H1 (cell line): ENCODE data around the gene HMGXB3. TPM values are rescaled to one million over a fixed set of nuclear protein-coding genes. Genes with fewer than 3 reads are reported as not detected.

Source experiments
- CTCF ChIA-PET: fragments of 300-600 bp; sonication (Branson Sonifier 250); formaldehyde crosslinking; loops from one replicate; lab custom pipeline; 2021; ENCODE audit not compliant: partially characterized antibody; lab: Charles Lee
- POLR2A ChIA-PET: fragments of 300-600 bp; sonication (Branson Sonifier 250); formaldehyde crosslinking; loops from one replicate; lab custom pipeline; 2021; ENCODE audit warnings: inconsistent platforms; ENCODE audit not compliant: partially characterized antibody; lab: Charles Lee
- DNase-seq, 2 experiments: peaks; one replicate each; pipeline versions ENCODE4 v3.0.0 to v3.0.0-alpha.2; 2010 to 2022; ENCODE audit warnings: low spot score in 2 of 2, low read depth in 1 of 2, mixed read lengths in 1 of 2
- FAIRE-seq: peaks from 2 replicates; lab custom pipeline; 2011; peaks lifted over from hg19 to GRCh38; lab: Jason Lieb, UNC
- H2AFZ ChIP-seq: 2 replicates; pipeline ENCODE4 v1.8.1; 2012; ENCODE audit warnings: low read length, inconsistent platforms
- H2AK5ac ChIP-seq: 2 replicates; pipeline ENCODE4 v1.6.1; 2013; ENCODE audit warnings: low read depth, low read length
- H2BK120ac ChIP-seq: replicated peaks from 2 replicates; pipeline ENCODE3; 2013; ENCODE audit warnings: low read depth, low read length, inconsistent platforms
- H2BK12ac ChIP-seq: 2 replicates; pipeline ENCODE4 v1.6.1; 2013; ENCODE audit warnings: low read depth, low read length
- H2BK15ac ChIP-seq: 2 replicates; pipeline ENCODE4 v1.6.1; 2013; ENCODE audit warnings: low read length
- H2BK20ac ChIP-seq: 2 replicates; pipeline ENCODE4 v1.6.1; 2013; ENCODE audit warnings: low read length
- H2BK5ac ChIP-seq: 2 replicates; pipeline ENCODE4 v1.6.1; 2013; ENCODE audit warnings: low read depth, low read length
- H3K14ac ChIP-seq: 2 replicates; pipeline ENCODE4 v1.6.1; 2013; ENCODE audit warnings: inconsistent platforms; ENCODE audit not compliant: insufficient read length
- H3K18ac ChIP-seq: 2 replicates; pipeline ENCODE4 v1.6.1; 2013; ENCODE audit warnings: low read length; ENCODE audit errors: extremely low read depth
- H3K23ac ChIP-seq: 2 replicates; pipeline ENCODE4 v1.6.1; 2013; ENCODE audit warnings: inconsistent platforms; ENCODE audit not compliant: insufficient read length
- H3K23me2 ChIP-seq: 2 replicates; pipeline ENCODE4 v1.6.1; 2013; ENCODE audit warnings: low read depth, low read length
- H3K27ac ChIP-seq: 2 replicates; pipeline ENCODE4 v1.6.1; 2011; ENCODE audit warnings: low read depth, low read length, inconsistent platforms
- H3K27me3 ChIP-seq, 4 experiments: replicated peaks in 1 of 4; 1 replicate in 1 of 4; 2 replicates in 3 of 4; pipeline versions ENCODE4 v1.6.1 to v1.8.1; 2011 to 2013; ENCODE audit warnings: low read length in 3 of 4, mild to moderate bottlenecking in 3 of 4, inconsistent platforms in 2 of 4, mixed read lengths in 2 of 4, moderate library complexity in 1 of 4; ENCODE audit not compliant: control insufficient read depth in 3 of 4, insufficient read depth in 3 of 4; ENCODE audit errors: extremely low read depth in 1 of 4
- H3K36me3 ChIP-seq, 4 experiments: 2 replicates each; pipeline versions ENCODE4 v1.6.1 to v1.8.1; 2011 to 2013; ENCODE audit warnings: mild to moderate bottlenecking in 4 of 4, low read length in 3 of 4, moderate library complexity in 2 of 4, control low read depth in 1 of 4, inconsistent platforms in 1 of 4; ENCODE audit not compliant: insufficient read depth in 4 of 4, control insufficient read depth in 2 of 4
- H3K4ac ChIP-seq: replicated peaks from 2 replicates; pipeline ENCODE3; 2013; ENCODE audit warnings: low read length, low read depth, mixed read lengths, inconsistent platforms; ENCODE audit not compliant: insufficient read length
- H3K4me1 ChIP-seq, 4 experiments: replicated peaks in 1 of 4; 1 replicate in 1 of 4; 2 replicates in 3 of 4; pipeline versions ENCODE4 v1.6.1 to v1.8.1; 2011 to 2013; ENCODE audit warnings: low read length in 3 of 4, inconsistent platforms in 2 of 4, mixed read lengths in 1 of 4; ENCODE audit not compliant: insufficient read depth in 4 of 4, control insufficient read depth in 3 of 4
- H3K4me2 ChIP-seq, 2 experiments: 2 replicates each; pipeline versions ENCODE4 v1.6.1 to v1.8.1; 2011 to 2013; ENCODE audit warnings: low read depth in 2 of 2, low read length in 2 of 2, control low read depth in 1 of 2, inconsistent platforms in 1 of 2, mild to moderate bottlenecking in 1 of 2; ENCODE audit not compliant: insufficient read depth in 1 of 2
- H3K4me3 ChIP-seq, 4 experiments: fragments of 200-600, 300-600 bp in 1 of 4; sonication (generic), shearing (Covaris generic), sonication (Bioruptor Twin) in 1 of 4; 2 replicates each; pipeline versions ENCODE4 v1.5.1 to v1.8.1; 2011 to 2016; ENCODE audit warnings: low read length in 4 of 4, low read depth in 3 of 4, control low read depth in 2 of 4, inconsistent platforms in 2 of 4, mild to moderate bottlenecking in 2 of 4, mixed read lengths in 1 of 4, moderate library complexity in 1 of 4; ENCODE audit not compliant: insufficient read depth in 2 of 4; ENCODE audit errors: extremely low read depth in 1 of 4
- H3K56ac ChIP-seq: replicated peaks from 2 replicates; pipeline ENCODE3; 2013; ENCODE audit warnings: low read depth, mild to moderate bottlenecking, mixed read lengths, low read length, inconsistent platforms; ENCODE audit not compliant: insufficient read length
- H3K79me1 ChIP-seq: 2 replicates; pipeline ENCODE4 v1.6.1; 2013; ENCODE audit warnings: low read depth, low read length, control low read depth
- H3K79me2 ChIP-seq, 2 experiments: 2 replicates each; pipeline versions ENCODE4 v1.6.1 to v1.8.1; 2012 to 2013; ENCODE audit warnings: low read length in 2 of 2, mild to moderate bottlenecking in 2 of 2, inconsistent platforms in 1 of 2; ENCODE audit not compliant: insufficient read depth in 2 of 2, control insufficient read depth in 1 of 2
- H3K9ac ChIP-seq, 4 experiments: replicated peaks in 1 of 4; 1 replicate in 1 of 4; 2 replicates in 3 of 4; pipeline versions ENCODE4 v1.6.1 to v1.8.1; 2011 to 2013; ENCODE audit warnings: low read depth in 3 of 4, low read length in 3 of 4, control low read depth in 2 of 4, mild to moderate bottlenecking in 2 of 4, moderate library complexity in 2 of 4, inconsistent platforms in 1 of 4; ENCODE audit errors: extremely low read depth in 1 of 4
- H3K9me3 ChIP-seq, 2 experiments: 2 replicates each; pipeline versions ENCODE4 v1.6.1 to v1.8.1; 2012 to 2013; ENCODE audit warnings: mild to moderate bottlenecking in 2 of 2, moderate library complexity in 2 of 2, control low read depth in 1 of 2, inconsistent platforms in 1 of 2, low read depth in 1 of 2, low read length in 1 of 2, mixed read lengths in 1 of 2; ENCODE audit not compliant: insufficient read depth in 2 of 2
- H4K20me1 ChIP-seq, 2 experiments: replicated peaks in 1 of 2; 2 replicates each; pipeline versions ENCODE3 to v1.8.1; 2011 to 2013; ENCODE audit warnings: inconsistent platforms in 2 of 2, low read length in 2 of 2, mild to moderate bottlenecking in 1 of 2; ENCODE audit not compliant: insufficient read depth in 2 of 2, control insufficient read depth in 1 of 2
- H4K5ac ChIP-seq: 2 replicates; pipeline ENCODE4 v1.6.1; 2013; ENCODE audit warnings: low read length, low read depth, mixed read lengths, inconsistent platforms; ENCODE audit not compliant: insufficient read length
- H4K8ac ChIP-seq: 2 replicates; pipeline ENCODE4 v1.8.0; 2013; ENCODE audit warnings: mild to moderate bottlenecking, moderate library complexity, low read length, inconsistent platforms; ENCODE audit not compliant: insufficient read depth; ENCODE audit errors: extremely low read depth
- H4K91ac ChIP-seq: replicated peaks from 2 replicates; pipeline ENCODE3; 2013; ENCODE audit warnings: low read length, mixed read lengths, inconsistent platforms; ENCODE audit not compliant: insufficient read length
- ASH2L ChIP-seq: fragments of 200-600, 300-600 bp; sonication (generic); IDR thresholded peaks from one replicate; pipeline ENCODE4 v1.7.1; 2017; ENCODE audit warnings: low read length
- EGR1 ChIP-seq: IDR thresholded peaks from 2 replicates; pipeline ENCODE4 v1.6.1; 2011; ENCODE audit warnings: low read depth, low read length, borderline replicate concordance
- EZH2 ChIP-seq: fragments of 200-600 bp; sonication (generic); IDR thresholded peaks from 2 replicates; pipeline ENCODE4 v1.7.1; 2012; ENCODE audit warnings: low read depth, mild to moderate bottlenecking, moderate library complexity, low read length, inconsistent platforms; ENCODE audit not compliant: severe bottlenecking
- HDAC2 ChIP-seq, 2 experiments: fragments of 300-600 bp in 1 of 2; sonication (generic) in 1 of 2; IDR thresholded peaks; 2 replicates each; pipeline ENCODE4 v1.6.1; 2011 to 2012; ENCODE audit warnings: low read depth in 2 of 2, low read length in 2 of 2, mild to moderate bottlenecking in 2 of 2, moderate library complexity in 2 of 2, borderline replicate concordance in 1 of 2, inconsistent platforms in 1 of 2
- RAD21 ChIP-seq, 2 experiments: IDR thresholded peaks in 1 of 2; conservative IDR thresholded peaks in 1 of 2; 2 replicates each; pipeline ENCODE4 v1.6.1; 2011; ENCODE audit warnings: low read depth in 2 of 2, low read length in 2 of 2, improper control_type of control experiment in 1 of 2, inconsistent platforms in 1 of 2, mild to moderate bottlenecking in 1 of 2, moderate library complexity in 1 of 2
- SIRT6 ChIP-seq: IDR thresholded peaks from one replicate; pipeline ENCODE4 v1.7.1; 2012; ENCODE audit warnings: low read length, inconsistent platforms
- TCF12 ChIP-seq: IDR thresholded peaks from 2 replicates; pipeline ENCODE4 v1.6.1; 2011; ENCODE audit warnings: low read depth, mild to moderate bottlenecking, low read length
- WGBS, 2 experiments: shearing (Covaris generic) in 1 of 2; methylation state at CpG; one replicate each; pipeline versions ENCODE4 v1.1.6 to v1.1.7; 2013 to 2015; ENCODE audit warnings: low lambda C conversion rate in 2 of 2, mixed read lengths in 2 of 2, inconsistent platforms in 1 of 2, low coverage in 1 of 2, missing lambda C conversion rate in 1 of 2; ENCODE audit not compliant: insufficient replicate concordance in 2 of 2, insufficient coverage in 1 of 2, insufficient read length in 1 of 2; ENCODE audit errors: extremely low coverage in 1 of 2, missing lambda C conversion rate in 1 of 2; 5-methylcytosine and 5-hydroxymethylcytosine counted together
- polyA plus RNA-seq, 7 experiments: library from polyadenylated mRNA; depleted of rRNA in 3 of 7; stranded (reverse) in 5 of 7; unstranded in 2 of 7; fragments of >200 nt in 5 of 7; fragments of 200-250 nt in 2 of 7; gene quantifications; 1 replicate in 5 of 7; 2 replicates in 1 of 7; 4 replicates in 1 of 7; pipeline versions ENCODE4 v1.2.1 to v1.2.3, GENCODE V29; 2011 to 2013; ENCODE audit warnings: missing spikeins in 2 of 7, mixed read lengths in 2 of 7
- total RNA-seq: library from RNA; stranded (reverse); fragmentation: NEBNext Ultra II Directional; extraction: Animal tissue kit (Norgen Biotek cat#: 25700); gene quantifications from 2 replicates; pipeline ENCODE4 v1.2.1, GENCODE V29; 2021
- TF ChIP-seq, protein P1 (sequence below), 3 experiments: IDR thresholded peaks; 1 replicate in 2 of 3; 2 replicates in 1 of 3; pipeline versions ENCODE4 v1.5.1 to v1.6.1; 2011; ENCODE audit warnings: low read length in 3 of 3, mild to moderate bottlenecking in 3 of 3, inconsistent platforms in 2 of 3, low read depth in 1 of 3, moderate library complexity in 1 of 3; ENCODE audit not compliant: insufficient read depth in 1 of 3; ENCODE audit errors: control extremely low read depth in 1 of 3

The HMGXB3 gene
- total and polyA plus RNA-seq, 2 of the 8 experiments (the other 6 are each of a cell fraction or from before 2014, with no cell fraction given), result 26.8 to 28.0 TPM

DNA sequence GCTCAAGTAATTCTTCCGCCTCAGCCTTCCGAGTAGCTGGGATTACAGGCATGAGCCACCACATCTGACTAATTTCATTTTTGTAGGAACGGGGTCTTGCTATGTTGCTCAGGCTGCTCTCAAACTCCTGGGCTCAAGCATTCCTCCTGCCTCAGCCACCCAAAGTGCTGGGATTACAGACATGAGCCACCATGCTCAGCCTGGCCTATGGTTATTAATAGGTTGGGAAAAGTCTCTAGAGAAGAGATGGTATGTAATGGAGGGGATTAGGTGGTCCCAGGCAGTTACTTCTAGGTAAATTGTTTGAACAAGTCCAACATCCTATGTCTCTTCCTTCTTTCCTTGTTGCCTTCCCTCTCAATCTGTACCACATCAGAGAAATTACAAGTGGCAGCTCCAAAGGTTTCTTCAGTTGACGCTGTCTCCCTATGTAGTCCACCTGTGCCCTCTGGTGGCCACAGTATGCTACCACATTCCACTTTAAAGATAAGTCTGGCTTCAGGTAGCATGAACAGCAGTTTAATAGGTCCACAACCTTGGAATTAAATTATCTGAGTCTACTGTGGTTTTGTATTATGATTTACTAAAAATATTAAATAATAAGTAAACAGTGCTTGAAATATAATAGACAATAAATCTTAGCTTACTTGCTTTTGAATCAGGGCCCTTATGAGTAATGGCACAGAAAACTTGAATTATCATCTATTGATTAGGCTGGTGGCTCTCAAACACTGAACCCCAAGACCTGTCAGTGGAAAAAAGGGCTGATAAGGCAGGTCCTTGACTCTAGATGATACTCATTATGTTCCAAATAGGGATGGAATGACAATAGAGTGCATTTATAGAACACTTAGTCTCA is 9.8 kb upstream of the HMGXB3 start:
- H2AFZ ChIP-seq, result no peak overlapping the region
- H3K36me3 ChIP-seq, result no peaks in the 10 kb centered on the region; a peak in 1 of 8 replicates
- H3K4ac ChIP-seq, result no peak overlapping the region
- no peaks in the 10 kb centered on the region for H3K23me2 ChIP-seq
- no peaks in the 10 kb centered on the region for H3K79me2 ChIP-seq
- POLR2A ChIA-PET, result interaction anchor here (1.0 kb wide), 1 partner anchor 9 kb away, joined by 5 read pairs; the partner anchor contains the start of genes HMGXB3 and TIGD6
- H4K5ac ChIP-seq, result no peak overlapping the region
- WGBS, 2 experiments, result 62% methylated on average over 4 of the region's 4 CpGs; no CpG with 5 or more reads in 1 of the 2 experiments
- H2BK20ac ChIP-seq, result no peak overlapping the region
- H3K23ac ChIP-seq, result no peak overlapping the region
- H3K9ac ChIP-seq, result no peak overlapping the region
- peak in 1 of 2 experiments; percentile 65 for DNase-seq
- no peaks in the 10 kb centered on the region for H3K4me1 ChIP-seq
- no peak overlapping the region for H2BK15ac ChIP-seq
- no peak overlapping the region for H3K27ac ChIP-seq
- no peak overlapping the region for H4K8ac ChIP-seq
- H4K20me1 ChIP-seq, result no peaks in the 10 kb centered on the region
- CTCF ChIA-PET, result interaction anchor here (0.6 to 6.1 kb wide), 58 partner anchors 10 to 399 kb away, joined by 3 to 172 read pairs (median 4); partner anchors contain the start of genes HMGXB3, SLC26A2 and TIGD6
- H3K27me3 ChIP-seq, result no peaks in the 10 kb centered on the region
- H3K4me2 ChIP-seq, result no peak overlapping the region
- H2BK120ac ChIP-seq, result no peak overlapping the region
- H3K9me3 ChIP-seq, result no peaks in the 10 kb centered on the region
- H2BK5ac ChIP-seq, result no peak overlapping the region
- H3K56ac ChIP-seq, result no peak overlapping the region
- H2AK5ac ChIP-seq, result no peak overlapping the region
- H3K18ac ChIP-seq, result no peak overlapping the region
- no peak overlapping the region for H4K91ac ChIP-seq
- H3K14ac ChIP-seq, result no peak overlapping the region
- no peak overlapping the region for H2BK12ac ChIP-seq
- no peak overlapping the region for H3K4me3 ChIP-seq
- no peaks in the 10 kb centered on the region for H3K79me1 ChIP-seq
- peak; percentile 92 for FAIRE-seq
- TF ChIP-seq RAD21 (IDR thresholded peaks at IDR 0.05 in 1 of 2, conservative IDR thresholded peaks at IDR 0.05 in 1 of 2; ENCODE audit: low read depth in 2 of 2, low read length in 2 of 2) (peak; percentile 98), SIRT6 (no peak), TCF12 (no peak), ASH2L (no peak), EGR1 (no peak), HDAC2 (IDR thresholded peaks at IDR 0.05; ENCODE audit: borderline replicate concordance in 1 of 2, low read depth in 2 of 2, low read length in 2 of 2) (no peak), EZH2 (no peak)
- TF ChIP-seq, protein P1, sequence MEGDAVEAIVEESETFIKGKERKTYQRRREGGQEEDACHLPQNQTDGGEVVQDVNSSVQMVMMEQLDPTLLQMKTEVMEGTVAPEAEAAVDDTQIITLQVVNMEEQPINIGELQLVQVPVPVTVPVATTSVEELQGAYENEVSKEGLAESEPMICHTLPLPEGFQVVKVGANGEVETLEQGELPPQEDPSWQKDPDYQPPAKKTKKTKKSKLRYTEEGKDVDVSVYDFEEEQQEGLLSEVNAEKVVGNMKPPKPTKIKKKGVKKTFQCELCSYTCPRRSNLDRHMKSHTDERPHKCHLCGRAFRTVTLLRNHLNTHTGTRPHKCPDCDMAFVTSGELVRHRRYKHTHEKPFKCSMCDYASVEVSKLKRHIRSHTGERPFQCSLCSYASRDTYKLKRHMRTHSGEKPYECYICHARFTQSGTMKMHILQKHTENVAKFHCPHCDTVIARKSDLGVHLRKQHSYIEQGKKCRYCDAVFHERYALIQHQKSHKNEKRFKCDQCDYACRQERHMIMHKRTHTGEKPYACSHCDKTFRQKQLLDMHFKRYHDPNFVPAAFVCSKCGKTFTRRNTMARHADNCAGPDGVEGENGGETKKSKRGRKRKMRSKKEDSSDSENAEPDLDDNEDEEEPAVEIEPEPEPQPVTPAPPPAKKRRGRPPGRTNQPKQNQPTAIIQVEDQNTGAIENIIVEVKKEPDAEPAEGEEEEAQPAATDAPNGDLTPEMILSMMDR (IDR thresholded peaks at IDR 0.05; ENCODE audit: control extremely low read depth in 1 of 3, insufficient read depth in 1 of 3, low read depth in 1 of 3, low read length in 3 of 3), result peak; percentile 53 to 92 (median 89)
